Neutrophil (primary cell): ENCODE results near the gene RHBDD2.
"Not testable (repeated sequence)": the region's sequence is repeated elsewhere in the genome, so short reads cannot be mapped to it uniquely, and the experiment has no call there.

Experiments used
- H3K27ac ChIP-seq: fragments of 200-600 bp; sonication (generic); 2 replicates; pipeline ENCODE4 v1.5.1; 2016; ENCODE audit warnings: mild to moderate bottlenecking, moderate library complexity
- H3K27me3 ChIP-seq: fragments of 200-600 bp; sonication (generic); 2 replicates; pipeline ENCODE4 v1.6.0; 2016; ENCODE audit warnings: mild to moderate bottlenecking
- H3K36me3 ChIP-seq: fragments of 200-600 bp; sonication (generic); 2 replicates; pipeline ENCODE4 v1.5.1; 2017
- H3K4me1 ChIP-seq, 2 experiments: fragments of 200-600 bp in 1 of 2; sonication (generic) in 1 of 2; 1 replicate in 1 of 2; 2 replicates in 1 of 2; pipeline versions ENCODE4 v1.5.1 to v1.6.1; 2013 to 2016; ENCODE audit warnings: low read depth in 1 of 2, low read length in 1 of 2, mild to moderate bottlenecking in 1 of 2, moderate library complexity in 1 of 2; ENCODE audit not compliant: control insufficient read depth in 1 of 2, insufficient read depth in 1 of 2
- H3K4me3 ChIP-seq, 2 experiments: fragments of 200-600 bp in 1 of 2; sonication (generic) in 1 of 2; 1 replicate in 1 of 2; 2 replicates in 1 of 2; pipeline ENCODE4 v1.5.1; 2013 to 2016; ENCODE audit warnings: low read depth in 1 of 2, low read length in 1 of 2, mild to moderate bottlenecking in 1 of 2, moderate library complexity in 1 of 2
- H3K9me3 ChIP-seq: fragments of 200-600 bp; sonication (generic); 2 replicates; pipeline ENCODE4 v1.5.1; 2016
- TF ChIP-seq, protein P1 (sequence below): fragments of 200-600 bp; sonication (generic); IDR thresholded peaks from 2 replicates; pipeline ENCODE4 v1.5.1; 2016; ENCODE audit warnings: antibody characterized with exemption

Gene RHBDD2

DNA sequence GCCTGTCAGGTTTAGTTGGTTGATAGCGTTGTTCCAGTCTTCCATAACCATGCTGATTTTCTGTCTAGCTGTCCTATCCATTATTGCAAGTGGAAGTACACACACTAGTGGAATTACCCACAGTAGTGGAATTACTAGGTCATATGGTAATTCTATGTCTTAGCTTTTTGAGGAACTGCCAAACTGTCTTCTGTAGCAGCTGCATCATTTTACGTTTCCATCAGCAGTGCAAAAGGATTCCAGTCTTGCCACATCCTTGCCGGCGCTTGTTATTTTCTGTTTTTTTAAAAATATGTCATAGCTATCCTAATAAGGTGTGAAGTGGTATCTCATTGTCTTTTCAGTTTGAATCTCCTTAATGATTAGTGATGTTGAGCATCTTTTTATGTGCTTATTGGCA lies 17.2 kb upstream of the RHBDD2 start:
- Histone ChIP-seq H3K27ac (no peak overlapping the region), H3K4me1 (peaks cover 7% of the 10 kb centered on the region in 2 experiments), H3K4me3 (no peak overlapping the region), H3K36me3 (no peaks in the 10 kb centered on the region), H3K27me3 (no peaks in the 10 kb centered on the region), H3K9me3 (no peaks in the 10 kb centered on the region)
- TF ChIP-seq, protein P1, sequence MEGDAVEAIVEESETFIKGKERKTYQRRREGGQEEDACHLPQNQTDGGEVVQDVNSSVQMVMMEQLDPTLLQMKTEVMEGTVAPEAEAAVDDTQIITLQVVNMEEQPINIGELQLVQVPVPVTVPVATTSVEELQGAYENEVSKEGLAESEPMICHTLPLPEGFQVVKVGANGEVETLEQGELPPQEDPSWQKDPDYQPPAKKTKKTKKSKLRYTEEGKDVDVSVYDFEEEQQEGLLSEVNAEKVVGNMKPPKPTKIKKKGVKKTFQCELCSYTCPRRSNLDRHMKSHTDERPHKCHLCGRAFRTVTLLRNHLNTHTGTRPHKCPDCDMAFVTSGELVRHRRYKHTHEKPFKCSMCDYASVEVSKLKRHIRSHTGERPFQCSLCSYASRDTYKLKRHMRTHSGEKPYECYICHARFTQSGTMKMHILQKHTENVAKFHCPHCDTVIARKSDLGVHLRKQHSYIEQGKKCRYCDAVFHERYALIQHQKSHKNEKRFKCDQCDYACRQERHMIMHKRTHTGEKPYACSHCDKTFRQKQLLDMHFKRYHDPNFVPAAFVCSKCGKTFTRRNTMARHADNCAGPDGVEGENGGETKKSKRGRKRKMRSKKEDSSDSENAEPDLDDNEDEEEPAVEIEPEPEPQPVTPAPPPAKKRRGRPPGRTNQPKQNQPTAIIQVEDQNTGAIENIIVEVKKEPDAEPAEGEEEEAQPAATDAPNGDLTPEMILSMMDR: no peak

DNA sequence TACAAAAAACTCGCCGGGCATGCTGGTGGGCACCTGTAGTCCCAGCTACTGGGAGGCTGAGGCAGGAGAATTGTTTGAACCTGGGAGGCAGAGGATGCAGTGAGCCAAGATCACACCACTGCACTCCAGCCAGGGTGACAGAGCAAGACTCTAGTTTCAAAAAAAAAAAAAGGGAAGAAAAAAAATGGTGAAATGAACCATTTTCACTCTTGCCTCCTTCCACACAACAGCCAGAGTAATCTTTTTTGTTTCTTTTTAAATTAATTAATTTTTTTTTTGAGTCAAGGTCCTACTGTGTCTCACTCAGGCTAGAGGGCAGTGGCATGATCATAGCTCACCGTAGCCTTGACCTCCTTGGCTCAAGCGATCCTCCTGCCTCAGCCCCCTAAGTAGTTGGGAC lies 14.6 kb upstream of the RHBDD2 start:
- not testable (repeated sequence) for H3K27ac ChIP-seq, H3K36me3 ChIP-seq, H3K4me3 ChIP-seq, H3K27me3 ChIP-seq, H3K4me1 ChIP-seq, H3K9me3 ChIP-seq

DNA sequence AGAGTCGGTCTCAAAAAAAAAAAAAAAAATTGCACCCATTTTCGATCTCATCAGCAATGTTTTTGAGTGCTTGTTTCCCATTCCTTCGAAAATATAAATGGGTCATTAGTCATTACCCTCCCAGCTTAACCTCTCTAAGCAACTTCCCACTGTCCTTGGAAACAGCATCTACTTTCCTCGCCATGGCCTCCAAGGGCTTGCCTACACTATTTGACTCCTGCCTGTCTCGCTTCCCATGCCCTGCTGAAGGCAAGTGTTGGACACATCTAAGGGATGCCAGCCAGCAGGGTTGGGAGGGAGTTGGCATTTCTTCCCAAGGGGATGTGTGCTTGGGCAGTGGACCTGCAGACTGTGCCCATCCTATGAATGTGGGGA lies 12.7 kb upstream of the RHBDD2 start:
- H3K27me3 ChIP-seq: no peaks in the 10 kb centered on the region
- TF ChIP-seq, protein P1: no peak
- no peak overlapping the region for H3K27ac ChIP-seq
- peaks cover 4 to 7% of the 10 kb centered on the region in 2 experiments for H3K4me1 ChIP-seq
- H3K36me3 ChIP-seq: no peaks in the 10 kb centered on the region
- no peak overlapping the region for H3K4me3 ChIP-seq
- no peaks in the 10 kb centered on the region for H3K9me3 ChIP-seq

DNA sequence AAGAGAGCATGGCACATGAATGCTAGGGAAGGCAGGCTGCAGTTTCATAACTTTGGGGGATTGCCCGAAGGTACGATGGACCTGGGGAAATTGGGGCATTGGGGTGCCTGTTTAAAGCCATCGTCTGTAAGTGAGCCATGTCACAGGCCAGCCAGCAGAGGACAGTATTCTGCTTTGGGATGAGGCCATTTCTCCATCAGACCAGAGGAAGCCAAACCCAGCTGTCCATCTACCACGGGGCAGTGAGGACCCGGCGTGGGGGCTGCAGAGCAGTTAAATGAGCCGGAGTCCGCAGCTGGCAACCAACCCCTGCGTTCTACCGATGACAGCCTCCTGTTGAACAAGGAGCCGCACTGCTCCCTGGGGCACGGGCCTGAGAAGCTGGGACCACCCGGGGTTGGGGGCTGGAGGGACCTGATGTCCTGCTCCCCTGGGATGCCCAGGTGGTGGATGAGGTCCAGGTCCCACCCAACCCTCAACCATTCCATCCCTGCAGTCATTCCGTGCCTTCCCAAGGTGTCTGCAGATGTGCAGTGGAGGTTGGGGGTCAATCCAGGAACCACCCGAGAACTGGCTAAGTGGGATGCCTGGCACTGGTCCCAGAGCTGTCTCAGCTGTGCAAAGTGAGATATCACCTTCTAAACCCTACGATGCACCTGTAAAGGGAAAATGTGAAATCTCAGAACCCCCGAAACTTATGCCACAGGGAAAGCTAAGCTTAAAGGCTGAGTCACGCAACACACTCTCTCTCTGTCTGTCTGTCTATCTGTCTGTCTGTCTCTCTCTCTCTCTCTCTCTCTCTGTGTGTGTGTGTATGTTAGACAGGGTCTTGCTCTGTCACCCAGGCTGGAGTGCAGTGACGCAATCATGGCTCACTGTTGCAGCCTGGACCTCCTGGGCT lies 12.1 kb upstream of the RHBDD2 start:
- no peaks in the 10 kb centered on the region for H3K27me3 ChIP-seq
- peaks cover 4 to 7% of the 10 kb centered on the region in 2 experiments for H3K4me1 ChIP-seq
- no peaks in the 10 kb centered on the region for H3K9me3 ChIP-seq
- no peaks in the 10 kb centered on the region for H3K36me3 ChIP-seq
- H3K4me3 ChIP-seq: no peak overlapping the region
- TF ChIP-seq, protein P1: peak; percentile 85
- no peak overlapping the region for H3K27ac ChIP-seq

DNA sequence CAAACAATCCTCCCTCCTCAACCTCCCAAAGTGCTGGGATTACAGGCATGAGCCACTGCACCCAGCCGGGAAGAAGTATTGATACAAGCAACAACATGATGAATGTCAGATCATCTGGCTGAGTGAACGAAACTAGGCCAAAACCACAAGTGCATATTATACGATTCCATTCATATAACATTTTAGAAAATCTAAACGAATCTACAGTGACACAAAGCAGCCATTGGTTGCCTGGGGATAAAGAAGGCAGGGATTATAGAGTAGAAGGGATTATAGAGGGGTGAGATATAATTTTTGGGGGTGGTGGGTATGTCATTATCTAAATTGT lies 11.5 kb upstream of the RHBDD2 start:
- TF ChIP-seq, protein P1: no peak
- Histone ChIP-seq H3K4me1 (peaks cover 9 to 12% of the 10 kb centered on the region in 2 experiments), H3K4me3 (no peak overlapping the region), H3K36me3 (no peaks in the 10 kb centered on the region), H3K9me3 (no peaks in the 10 kb centered on the region), H3K27me3 (no peaks in the 10 kb centered on the region), H3K27ac (no peak overlapping the region)

DNA sequence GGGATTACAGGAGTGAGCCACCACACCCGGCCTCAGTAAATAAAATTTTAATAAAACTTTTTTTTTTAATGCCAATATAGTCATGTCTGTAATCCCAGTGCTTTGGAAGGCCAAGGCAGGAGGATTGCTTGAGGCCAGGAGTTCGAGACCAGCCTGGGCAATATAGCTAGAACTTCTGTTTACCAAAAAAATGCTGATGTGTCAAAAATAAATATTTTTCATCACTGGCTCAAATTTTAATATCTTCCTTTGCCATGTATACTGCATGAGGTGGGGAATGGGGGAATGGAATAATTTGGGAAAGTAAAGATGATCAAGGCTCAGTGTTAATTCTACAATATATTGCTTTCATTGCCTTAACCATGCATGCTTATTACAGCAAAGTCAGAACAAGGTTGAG lies 10.7 kb upstream of the RHBDD2 start:
- no peak overlapping the region for H3K4me3 ChIP-seq
- H3K27me3 ChIP-seq: no peaks in the 10 kb centered on the region
- no peaks in the 10 kb centered on the region for H3K36me3 ChIP-seq
- no peaks in the 10 kb centered on the region for H3K9me3 ChIP-seq
- no peak overlapping the region for H3K27ac ChIP-seq
- TF ChIP-seq, protein P1: no peak
- H3K4me1 ChIP-seq: peaks cover 11 to 13% of the 10 kb centered on the region in 2 experiments
